Prostate gland (tissue), 2 donors: Measurements from ENCODE around the gene NOS1AP. TPM values are rescaled to one million over a fixed set of nuclear protein-coding genes. Genes with fewer than 3 reads are reported as not detected.
"Not testable (repeated sequence)": the region's sequence is repeated elsewhere in the genome, so short reads cannot be mapped to it uniquely, and the experiment has no call there.

ENCODE experiments used
- DNase-seq: peaks from one replicate; pipeline ENCODE4 v3.0.0-alpha.2; 2019; ENCODE audit warnings: low spot score
- H3K27ac ChIP-seq, 2 donors: fragments of 200-600 bp; sonication (generic); 2 replicates each; pipeline ENCODE4 v1.5.1; 2017 to 2019
- H3K27me3 ChIP-seq: fragments of 200-600 bp; sonication (generic); replicated peaks from 2 replicates; pipeline ENCODE4 v1.5.1; 2019; ENCODE audit not compliant: insufficient read depth
- H3K36me3 ChIP-seq, 2 donors: fragments of 200-600 bp; sonication (generic); 1 replicate in 1 of 2; 2 replicates in 1 of 2; pipeline versions ENCODE4 v1.5.1 to v1.8.1; 2017 to 2019
- H3K4me1 ChIP-seq: fragments of 200-600 bp; sonication (generic); replicated peaks from 2 replicates; pipeline ENCODE4 v1.5.1; 2019
- H3K4me3 ChIP-seq, 2 donors: fragments of 200-600 bp; sonication (generic); 2 replicates each; pipeline ENCODE4 v1.5.1; 2017 to 2019
- H3K9me3 ChIP-seq: fragments of 200-600 bp; sonication (generic); 2 replicates; pipeline ENCODE4 v1.5.1; 2017
- CTCF ChIP-seq, 4 experiments: fragments of 200-600 bp in 2 of 4; fragments of 450-650 bp in 2 of 4; sonication (generic) in 2 of 4; IDR thresholded peaks; 1 replicate in 3 of 4; 2 replicates in 1 of 4; pipeline ENCODE4 v1.5.1; 2016 to 2019; ENCODE audit warnings: antibody characterized with exemption in 4 of 4, mild to moderate bottlenecking in 2 of 4, moderate library complexity in 2 of 4
- POLR2A ChIP-seq: fragments of 450-650 bp; IDR thresholded peaks from one replicate; pipeline ENCODE4 v1.6.1; 2016; ENCODE audit warnings: antibody characterized with exemption, mild to moderate bottlenecking
- POLR2AphosphoS5 ChIP-seq: sonication (generic); formaldehyde crosslinking; IDR thresholded peaks from one replicate; pipeline ENCODE4 v1.6.1; 2017; ENCODE audit warnings: antibody characterized with exemption
- WGBS: methylation state at CpG from one replicate; pipeline ENCODE4 v1.1.5; 2018; 5-methylcytosine and 5-hydroxymethylcytosine counted together
- intact Hi-C: fragments of 100-400 bp; cut with DNase I; formaldehyde crosslinking; loops from one replicate; pipeline ENCODE4 v1.14.2; 2022
- total RNA-seq, 2 donors: library from RNA; depleted of rRNA; stranded (reverse); fragments of >200 nt; gene quantifications; one replicate each; pipeline ENCODE4 v1.1.0, GENCODE V29; 2016

The NOS1AP gene
- total RNA-seq, 2 donors from 2014 or later: 9.9 to 11.0 TPM

GRCh38 chr1:162171111-162171510, 101.6 kb downstream of the NOS1AP start:
- Histone ChIP-seq H3K4me3 (no peak overlapping the region), H3K4me1 (peaks cover 4% of the 10 kb centered on the region), H3K9me3 (no peaks in the 10 kb centered on the region), H3K27me3 (no peaks in the 10 kb centered on the region), H3K36me3 (no peaks in the 10 kb centered on the region), H3K27ac (no peak overlapping the region)
- intact Hi-C loops: no loop called here
- no peak for TF ChIP-seq CTCF (IDR thresholded peaks at IDR 0.05)
- TF ChIP-seq POLR2A: no peak
- TF ChIP-seq POLR2AphosphoS5: no peak
- DNase-seq: no peak
- 53% methylated on average over 3 of the region's 3 CpGs for WGBS

- no peak for DNase-seq
- no peaks in the 10 kb centered on the region for H3K27me3 ChIP-seq
- no peaks in the 10 kb centered on the region for H3K36me3 ChIP-seq
- no peak overlapping the region for H3K4me3 ChIP-seq
- no peak overlapping the region for H3K27ac ChIP-seq
- TF ChIP-seq CTCF (IDR thresholded peaks at IDR 0.05): no peak
- no peak for TF ChIP-seq POLR2AphosphoS5
- WGBS: 100% methylated on average over 2 of the region's 2 CpGs
- peaks cover 2% of the 10 kb centered on the region for H3K4me1 ChIP-seq
- H3K9me3 ChIP-seq: no peaks in the 10 kb centered on the region
- intact Hi-C loops: no loop called here
Observed at GRCh38 chr1:162172311-162173102, 103.0 kb downstream of the NOS1AP start.

GRCh38 chr1:162173607-162174006, 104.1 kb downstream of the NOS1AP start:
- H3K36me3 ChIP-seq, H3K27ac ChIP-seq, H3K4me1 ChIP-seq, H3K9me3 ChIP-seq, H3K27me3 ChIP-seq, intact Hi-C loops, DNase-seq, H3K4me3 ChIP-seq: not testable (repeated sequence)
- WGBS: 89% methylated on average over 1 of the region's 1 CpG

GRCh38 chr1:162174027-162174426, 104.5 kb downstream of the NOS1AP start:
- 95% methylated on average over 2 of the region's 4 CpGs for WGBS
- H3K4me3 ChIP-seq, intact Hi-C loops, DNase-seq, H3K27me3 ChIP-seq, H3K9me3 ChIP-seq, H3K4me1 ChIP-seq, H3K36me3 ChIP-seq, H3K27ac ChIP-seq: not testable (repeated sequence)

- Histone ChIP-seq H3K27me3 (no peaks in the 10 kb centered on the region), H3K9me3 (no peaks in the 10 kb centered on the region), H3K4me3 (no peak overlapping the region), H3K36me3 (no peaks in the 10 kb centered on the region), H3K4me1 (no peaks in the 10 kb centered on the region), H3K27ac (no peak overlapping the region)
- DNase-seq: no peak
- 58% methylated on average over 9 of the region's 9 CpGs for WGBS
- TF ChIP-seq CTCF (IDR thresholded peaks at IDR 0.05) (no peak), POLR2A (no peak), POLR2AphosphoS5 (no peak)
- intact Hi-C loops: no loop called here
Observed at GRCh38 chr1:162175379-162176081, 106.0 kb downstream of the NOS1AP start.

GRCh38 chr1:162177126-162177525, 107.6 kb downstream of the NOS1AP start:
- Histone ChIP-seq H3K27ac (no peak overlapping the region), H3K4me1 (no peaks in the 10 kb centered on the region), H3K27me3 (no peaks in the 10 kb centered on the region), H3K36me3 (no peaks in the 10 kb centered on the region), H3K4me3 (no peak overlapping the region), H3K9me3 (no peaks in the 10 kb centered on the region)
- DNase-seq: no peak
- intact Hi-C loops: no loop called here
- TF ChIP-seq CTCF (IDR thresholded peaks at IDR 0.05): no peak
- no peak for TF ChIP-seq POLR2AphosphoS5
- TF ChIP-seq POLR2A: no peak
- WGBS: 84% methylated on average over 6 of the region's 6 CpGs
